IMR-90 (cell line): Measurements from ENCODE around the gene HMGCL. TPM values are rescaled to one million over a fixed set of nuclear protein-coding genes. Genes with fewer than 3 reads are reported as not detected.
"Not testable (repeated sequence)": the region's sequence is repeated elsewhere in the genome, so short reads cannot be mapped to it uniquely, and the experiment has no call there.

Experiments
- ATAC-seq: fragments of 200-7000 bp; cut with Tn5 transposase; 2 replicates; pipeline ENCODE4 v1.9.1; 2020; ENCODE audit warnings: low read depth, mild to moderate bottlenecking, moderate library complexity
- BruUV-seq: library from RNA; stranded (reverse); fragments of 400-500 nt; replicated peaks from 2 replicates; lab custom pipeline; 2021; lab: Mats Ljungman, UMichigan
- CTCF ChIA-PET: fragments of 300-600 bp; formaldehyde crosslinking; extraction: SDS; loops from one replicate; lab custom pipeline; 2021; ENCODE audit warnings: antibody characterized with exemption; lab: Yijun Ruan, JAX
- POLR2A ChIA-PET: fragments of 300-600 bp; sonication (Branson Sonifier 250); formaldehyde crosslinking; loops from one replicate; lab custom pipeline; 2022; ENCODE audit warnings: antibody characterized with exemption; ENCODE audit not compliant: unreplicated experiment; lab: Charles Lee
- DNase-seq: peaks from one replicate; pipeline ENCODE4 v3.0.0; 2013
- H2AFZ ChIP-seq: replicated peaks from 2 replicates; pipeline ENCODE3; 2013; ENCODE audit warnings: low read length, mild to moderate bottlenecking; ENCODE audit not compliant: poor library complexity
- H2AK5ac ChIP-seq: 2 replicates; pipeline ENCODE4 v1.6.1; 2013; ENCODE audit warnings: low read depth, low read length, inconsistent platforms
- H2AK9ac ChIP-seq: replicated peaks from 2 replicates; pipeline ENCODE3; 2013; ENCODE audit warnings: mild to moderate bottlenecking, low read depth, low read length, moderate library complexity; ENCODE audit not compliant: poor library complexity
- H2BK120ac ChIP-seq: 2 replicates; pipeline ENCODE4 v1.6.1; 2013; ENCODE audit warnings: low read depth, low read length, inconsistent platforms
- H2BK15ac ChIP-seq: 3 replicates; pipeline ENCODE4 v1.6.1; 2013; ENCODE audit warnings: low read depth, low read length, inconsistent platforms
- H2BK20ac ChIP-seq: 2 replicates; pipeline ENCODE4 v1.6.1; 2013; ENCODE audit warnings: low read depth, mild to moderate bottlenecking, inconsistent platforms, low read length, moderate library complexity
- H2BK5ac ChIP-seq: 2 replicates; pipeline ENCODE4 v1.6.1; 2013; ENCODE audit warnings: mild to moderate bottlenecking, low read depth, low read length, inconsistent platforms; ENCODE audit not compliant: poor library complexity, severe bottlenecking
- H3K14ac ChIP-seq: replicated peaks from 2 replicates; pipeline ENCODE4 v1.6.1; 2013; ENCODE audit warnings: low read depth, low read length, inconsistent platforms
- H3K18ac ChIP-seq: 2 replicates; pipeline ENCODE4 v1.6.1; 2013; ENCODE audit warnings: low read depth, low read length, control low read depth
- H3K23ac ChIP-seq: 2 replicates; pipeline ENCODE4 v1.6.1; 2013; ENCODE audit warnings: low read depth, low read length, inconsistent platforms
- H3K27ac ChIP-seq: 2 replicates; pipeline ENCODE4 v1.5.1; 2013; ENCODE audit warnings: mild to moderate bottlenecking, control low read depth, low read length; ENCODE audit not compliant: insufficient read depth
- H3K27me3 ChIP-seq: 2 replicates; pipeline ENCODE4 v1.6.1; 2013; ENCODE audit warnings: low read length; ENCODE audit not compliant: control insufficient read depth, insufficient read depth
- H3K36me3 ChIP-seq: 2 replicates; pipeline ENCODE4 v1.6.1; 2013; ENCODE audit warnings: low read length, mixed read lengths; ENCODE audit not compliant: control insufficient read depth, insufficient read depth
- H3K4ac ChIP-seq: 2 replicates; pipeline ENCODE4 v1.6.1; 2013; ENCODE audit warnings: low read depth, low read length, inconsistent platforms
- H3K4me1 ChIP-seq: 2 replicates; pipeline ENCODE4 v1.6.1; 2013; ENCODE audit warnings: low read length, mixed read lengths; ENCODE audit not compliant: control insufficient read depth, insufficient read depth
- H3K4me2 ChIP-seq: 2 replicates; pipeline ENCODE4 v1.6.1; 2013; ENCODE audit warnings: low read depth, mild to moderate bottlenecking, control low read depth, low read length, moderate library complexity
- H3K4me3 ChIP-seq: 2 replicates; pipeline ENCODE4 v1.5.1; 2013; ENCODE audit warnings: low read depth, mild to moderate bottlenecking, control low read depth, low read length, moderate library complexity; ENCODE audit not compliant: insufficient read depth
- H3K56ac ChIP-seq: 2 replicates; pipeline ENCODE4 v1.6.1; 2013; ENCODE audit warnings: low read length, inconsistent platforms; ENCODE audit not compliant: insufficient read depth; ENCODE audit errors: extremely low read depth
- H3K79me1 ChIP-seq, 2 experiments: 2 replicates each; pipeline ENCODE4 v1.6.1; 2013; ENCODE audit warnings: low read length in 2 of 2, inconsistent platforms in 1 of 2, low read depth in 1 of 2
- H3K9ac ChIP-seq: 2 replicates; pipeline ENCODE4 v1.6.1; 2013; ENCODE audit warnings: low read depth, low read length, control low read depth
- H3K9me1 ChIP-seq: 2 replicates; pipeline ENCODE4 v1.6.1; 2013; ENCODE audit warnings: low read length, inconsistent platforms; ENCODE audit not compliant: insufficient read depth
- H3K9me3 ChIP-seq: 2 replicates; pipeline ENCODE4 v1.6.1; 2013; ENCODE audit warnings: low read length; ENCODE audit not compliant: control insufficient read depth, insufficient read depth
- H4K20me1 ChIP-seq: 2 replicates; pipeline ENCODE4 v1.6.1; 2013; ENCODE audit warnings: low read length, inconsistent platforms; ENCODE audit not compliant: insufficient read depth
- H4K5ac ChIP-seq: 2 replicates; pipeline ENCODE4 v1.6.1; 2013; ENCODE audit warnings: mild to moderate bottlenecking, low read depth, low read length, control low read depth
- H4K8ac ChIP-seq, 2 experiments: 2 replicates each; pipeline ENCODE4 v1.6.1; 2013; ENCODE audit warnings: low read depth in 2 of 2, low read length in 2 of 2, control low read depth in 1 of 2, inconsistent platforms in 1 of 2
- H4K91ac ChIP-seq: 2 replicates; pipeline ENCODE4 v1.6.1; 2013; ENCODE audit warnings: low read depth, low read length, inconsistent platforms; ENCODE audit not compliant: insufficient read depth
- WGBS, 2 experiments: methylation state at CpG; one replicate each; pipeline versions ENCODE4 v1.1.5 to v1.1.7; 2013; ENCODE audit warnings: missing lambda C conversion rate in 2 of 2; ENCODE audit not compliant: insufficient read length in 1 of 2; ENCODE audit errors: extremely low coverage in 2 of 2; 5-methylcytosine and 5-hydroxymethylcytosine counted together
- dilution Hi-C: fragments of 300-500 bp; cut with HindIII; formaldehyde crosslinking; loops from one replicate; pipeline ENCODE4 v1.14.3; 2018; ENCODE audit warnings: low sequenced_read_pairs; ENCODE audit not compliant: unreplicated experiment
- in situ Hi-C: fragments of 300-500 bp; cut with MboI; formaldehyde crosslinking; loops from 3 replicates; pipeline ENCODE4 v1.14.3; 2019; ENCODE audit warnings: low sequenced_read_pairs, inconsistent platforms, mixed read lengths
- intact Hi-C: fragments of 100-400 bp; cut with micrococcal nuclease; formaldehyde crosslinking; loops from 2 replicates; pipeline ENCODE4 v1.10.0; 2022
- polyA plus RNA-seq, 3 experiments: library from polyadenylated mRNA; depleted of rRNA; stranded (reverse); fragments of >200 nt; gene quantifications; 2 replicates each; pipeline ENCODE4 v1.2.3, GENCODE V29; 2012; ENCODE audit warnings: low replicate concordance in 1 of 3
- total RNA-seq: library from RNA; depleted of rRNA; stranded (reverse); fragments of >200 nt; gene quantifications from 2 replicates; pipeline ENCODE4 v1.2.3, GENCODE V29; 2012

HMGCL gene
- total and polyA plus RNA-seq, 2 of the 4 experiments (the other 2 are of a cell fraction) = 30.6 to 33.5 TPM

- H3K23ac ChIP-seq, H3K18ac ChIP-seq, ATAC-seq, H3K27me3 ChIP-seq, H3K4ac ChIP-seq, H3K9me1 ChIP-seq, POLR2A ChIA-PET, CTCF ChIA-PET, H3K9me3 ChIP-seq, H2BK120ac ChIP-seq, H2AFZ ChIP-seq, H3K4me1 ChIP-seq, DNase-seq, H2BK15ac ChIP-seq, H3K56ac ChIP-seq, dilution Hi-C loops, H2AK9ac ChIP-seq, H4K91ac ChIP-seq, H3K27ac ChIP-seq, in situ Hi-C loops, H4K8ac ChIP-seq, H3K14ac ChIP-seq, H4K20me1 ChIP-seq, H4K5ac ChIP-seq, H3K4me3 ChIP-seq, H2BK20ac ChIP-seq, H2AK5ac ChIP-seq, BruUV-seq, intact Hi-C loops, H3K36me3 ChIP-seq, H3K4me2 ChIP-seq, H3K9ac ChIP-seq, H2BK5ac ChIP-seq: not testable (repeated sequence)
- no CpG with 5 or more reads among the region's 13 CpGs for WGBS, 2 experiments
- peaks cover 14 to 17% of the 10 kb centered on the region in 2 experiments for H3K79me1 ChIP-seq
Observed at GRCh38 chr1:23826590-23826989, 1.4 kb upstream of the HMGCL start.
